Posterior vena cava (tissue), 2 donors: ENCODE data around the gene BCAS3. TPM values are rescaled to one million over a fixed set of nuclear protein-coding genes. Genes with fewer than 3 reads are reported as not detected.
"Not testable (repeated sequence)": the region's sequence is repeated elsewhere in the genome, so short reads cannot be mapped to it uniquely, and the experiment has no call there.

Experiments used
- DNase-seq: peaks from one replicate; pipeline ENCODE4 v3.0.0-alpha.2; 2020; ENCODE audit warnings: low spot score
- intact Hi-C, 2 donors: fragments of 100-400 bp; cut with DNase I; formaldehyde crosslinking; loops; one replicate each; pipeline versions ENCODE4 v1.14.1 to v1.14.2; 2022 to 2023
- total RNA-seq, 2 donors: library from RNA; stranded (reverse); fragmentation: NEBNext Ultra II Directional; extraction: Animal tissue kit (Norgen Biotek cat#: 25700); gene quantifications; one replicate each; pipeline ENCODE4 v1.2.1, GENCODE V29; 2021
- donor health status: DM: yes; HTN: yes; CAD: no.
- donor health status: DM: yes; HTN: yes; CAD: no.

Gene BCAS3
- total RNA-seq, 2 donors from 2014 or later: 22.5 to 23.6 TPM

DNA sequence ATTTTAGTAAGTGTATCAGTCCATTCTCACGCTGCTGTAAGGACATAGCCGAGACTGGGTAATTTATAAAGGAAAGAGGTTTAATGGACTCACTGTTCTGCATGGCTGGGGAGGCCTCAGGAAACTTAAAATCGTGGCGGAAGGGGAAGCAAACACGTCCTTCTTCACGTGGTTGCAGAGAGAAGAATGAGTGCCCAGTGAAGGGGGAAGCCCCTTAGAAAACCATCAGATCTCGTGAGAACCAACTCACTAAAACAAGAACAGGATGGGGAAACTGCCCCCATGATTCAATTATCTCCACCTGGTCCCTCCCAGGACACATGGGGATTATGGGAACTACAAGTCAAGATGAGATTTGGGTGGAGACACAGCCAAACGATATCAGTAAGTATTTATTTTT, 567.3 kb downstream of the BCAS3 start:
- intact Hi-C loops: not testable (repeated sequence)

DNA sequence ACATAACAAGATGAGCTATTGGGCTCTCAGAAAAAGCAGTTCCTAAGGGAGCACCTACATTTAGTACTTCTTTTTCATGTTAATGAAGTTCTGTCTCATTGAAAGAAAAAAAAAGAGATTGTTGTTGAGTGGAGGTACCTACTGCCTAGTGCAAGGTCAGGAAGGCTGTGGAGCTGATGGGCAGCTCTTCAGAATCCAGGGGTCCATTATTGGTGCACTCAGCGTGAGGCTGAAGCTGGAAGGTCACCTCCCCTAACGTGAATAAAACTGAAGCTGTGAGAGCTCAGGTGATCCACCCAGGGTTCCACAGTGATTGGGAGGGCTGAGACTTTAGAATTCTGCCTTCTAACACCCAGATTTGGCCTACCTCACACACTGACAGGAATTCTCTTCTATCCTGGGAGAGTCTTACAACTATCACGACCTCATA, 568.1 kb downstream of the BCAS3 start:
- intact Hi-C loops: no loop called here
- DNase-seq: no peak

More for the DNA sequence above, 567.3 kb downstream of the BCAS3 start:
- DNase-seq: not testable (repeated sequence)

DNA sequence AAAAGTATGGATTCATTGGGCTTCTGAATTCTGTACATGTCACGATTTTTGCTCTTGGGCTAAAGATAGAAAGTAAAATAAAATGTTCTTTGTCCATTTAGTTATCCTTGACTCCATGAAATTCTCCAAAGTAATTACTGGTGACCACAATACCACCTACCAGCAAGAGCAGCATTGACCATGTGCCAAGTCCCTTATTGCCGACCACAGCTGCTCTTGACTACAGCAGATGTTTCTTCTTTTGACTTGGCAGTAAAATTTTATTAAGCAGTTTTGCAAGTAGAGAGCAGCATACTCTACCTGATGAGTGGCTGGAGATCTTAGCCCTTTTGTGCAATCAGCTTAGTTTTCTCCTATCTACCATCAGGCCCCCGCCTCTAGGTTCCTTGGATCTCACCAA, 569.8 kb downstream of the BCAS3 start:
- DNase-seq: no peak
- intact Hi-C loops: no loop called here

DNA sequence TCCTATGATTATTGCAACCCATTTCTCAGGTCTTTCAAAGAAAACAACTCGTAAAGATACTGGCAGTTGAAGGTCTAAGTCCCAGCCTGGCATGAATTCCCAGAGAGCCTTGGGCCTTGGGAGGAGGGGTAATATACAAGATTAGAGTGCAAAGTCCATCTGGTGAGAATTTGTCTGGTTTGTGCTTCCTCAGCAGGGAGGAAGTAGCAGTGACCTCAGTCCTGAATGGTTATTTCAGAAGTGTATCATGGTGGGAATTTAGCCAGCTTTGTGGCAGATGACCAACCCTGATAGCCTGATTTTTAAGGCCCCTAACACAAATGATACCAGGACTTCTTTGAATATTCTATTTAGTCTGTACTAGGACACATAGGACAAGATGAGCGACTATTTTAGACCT, 570.7 kb downstream of the BCAS3 start:
- intact Hi-C loops: no loop called here

DNA sequence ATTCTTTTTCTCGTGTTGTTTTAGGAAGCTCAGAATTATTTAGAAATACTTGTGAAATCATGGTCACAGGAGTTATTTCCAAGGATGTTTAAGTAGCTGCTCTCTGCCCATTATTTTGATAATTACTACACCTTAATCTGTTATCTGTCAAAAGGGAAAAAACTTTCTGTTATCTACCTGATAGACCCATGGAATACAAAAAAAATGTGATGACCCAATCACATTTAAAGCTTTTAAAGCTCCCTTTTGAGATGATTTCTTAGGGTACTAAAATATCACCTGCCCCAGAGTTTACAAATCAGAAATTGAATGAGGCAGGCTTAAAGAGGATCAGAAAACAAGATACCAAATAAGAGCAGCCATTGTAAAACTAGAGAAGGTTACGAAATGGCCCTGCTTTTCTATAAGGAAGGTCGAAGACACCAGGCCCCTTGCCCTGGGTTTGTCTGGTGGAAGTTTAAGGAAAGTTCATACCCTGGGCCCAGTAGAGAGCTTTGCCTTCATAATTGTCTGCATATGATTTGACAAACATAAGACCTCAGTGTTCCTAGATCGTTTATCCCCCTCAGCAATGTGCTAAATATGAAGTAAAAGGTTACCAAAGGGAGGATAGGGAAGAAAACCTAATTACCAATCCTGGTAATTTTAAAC, 572.1 kb downstream of the BCAS3 start:
- intact Hi-C loops: no loop called here
- DNase-seq: no peak

More for the DNA sequence above, 570.7 kb downstream of the BCAS3 start:
- DNase-seq: no peak

DNA sequence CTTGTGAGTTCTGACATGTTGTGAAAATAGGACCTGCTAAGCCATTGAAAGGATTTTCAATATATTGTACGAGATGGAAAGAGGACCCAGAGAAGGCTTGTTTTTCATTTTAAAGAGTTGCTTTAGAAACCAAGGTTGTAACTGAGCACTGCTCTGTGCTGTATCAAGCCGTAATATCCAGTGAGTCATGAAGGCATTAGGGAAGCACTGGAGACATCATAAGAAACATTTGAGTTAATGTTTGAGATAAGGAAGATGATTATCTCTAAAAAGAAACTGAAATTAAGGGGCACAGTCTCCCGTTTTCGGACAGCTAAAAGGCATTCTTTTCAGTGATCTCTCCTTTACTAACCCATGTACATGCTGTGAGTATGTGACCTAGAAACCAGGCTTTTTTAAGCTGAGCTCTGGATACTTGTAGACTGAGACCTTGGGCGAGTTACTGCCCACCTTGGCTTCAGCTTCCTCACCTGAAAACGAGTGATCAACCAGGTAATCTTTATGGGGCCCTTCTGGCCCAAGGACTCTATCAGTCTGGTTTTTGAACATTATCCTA, 572.8 kb downstream of the BCAS3 start:
- DNase-seq: no peak
- intact Hi-C loops: no loop called here

DNA sequence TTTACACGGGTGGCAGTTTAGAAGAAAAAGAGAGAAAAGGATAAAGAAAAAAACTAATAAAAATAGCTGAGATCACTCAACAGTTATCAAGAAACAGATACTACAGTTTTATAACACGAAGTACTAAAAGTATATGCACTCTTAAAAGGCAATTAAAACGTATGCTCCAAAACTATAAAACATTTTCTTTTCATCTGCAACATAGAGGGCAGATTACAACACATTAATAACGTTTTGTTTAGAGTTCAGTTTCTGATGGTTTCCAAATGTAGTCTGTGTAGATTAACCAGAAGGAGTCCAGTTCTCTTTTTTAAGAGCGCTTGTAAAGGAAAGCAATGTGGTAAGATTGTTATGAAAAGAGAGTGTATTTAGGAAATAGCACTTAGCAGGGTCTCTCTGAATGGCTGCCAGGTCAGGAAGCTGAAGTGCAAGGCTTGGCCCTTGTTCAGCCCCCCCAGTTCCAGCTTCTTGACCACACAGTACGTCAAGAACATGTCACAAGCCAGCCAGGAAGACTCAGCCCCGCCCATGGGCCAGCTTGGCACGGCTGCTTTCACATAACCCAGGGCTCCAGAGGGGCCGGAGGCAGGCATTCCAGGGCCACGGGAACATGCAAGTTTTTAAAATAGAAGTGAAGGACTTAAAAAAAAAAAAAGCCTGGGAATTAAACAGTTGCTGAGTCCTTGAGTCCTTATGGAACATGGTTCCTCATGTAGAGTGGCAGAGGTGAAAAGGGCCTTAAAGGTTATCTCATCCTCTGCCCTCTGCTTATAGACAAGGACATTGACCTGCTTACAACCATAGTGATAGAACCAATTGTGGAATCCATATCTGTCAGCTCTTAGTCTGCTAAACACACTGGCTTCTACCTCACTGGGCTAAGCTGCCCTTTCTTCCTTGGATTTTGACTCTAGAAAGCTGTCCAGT, 574.6 kb downstream of the BCAS3 start:
- intact Hi-C loops: no loop called here

DNA sequence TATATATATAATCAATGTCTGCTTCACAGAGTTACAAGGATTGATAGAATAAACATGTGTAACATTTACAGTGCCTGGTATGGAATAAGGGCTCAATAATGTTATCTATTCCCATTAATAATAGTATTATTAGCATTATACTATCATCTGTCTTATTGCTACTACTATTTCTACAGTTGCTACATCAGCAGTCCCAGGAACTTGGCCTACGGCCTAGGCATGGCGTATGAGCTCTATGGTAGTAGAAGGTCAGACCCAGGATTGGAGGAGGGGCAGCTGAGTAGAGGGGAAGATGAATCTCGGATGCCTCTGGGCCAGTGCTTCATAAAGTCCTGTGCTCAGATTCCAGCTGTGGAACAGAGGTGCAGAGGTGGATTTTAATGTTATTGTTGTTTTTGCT, 575.7 kb downstream of the BCAS3 start:
- intact Hi-C loops: no loop called here
- DNase-seq: no peak

More for the DNA sequence above, 574.6 kb downstream of the BCAS3 start:
- peak; percentile 97 for DNase-seq

DNA sequence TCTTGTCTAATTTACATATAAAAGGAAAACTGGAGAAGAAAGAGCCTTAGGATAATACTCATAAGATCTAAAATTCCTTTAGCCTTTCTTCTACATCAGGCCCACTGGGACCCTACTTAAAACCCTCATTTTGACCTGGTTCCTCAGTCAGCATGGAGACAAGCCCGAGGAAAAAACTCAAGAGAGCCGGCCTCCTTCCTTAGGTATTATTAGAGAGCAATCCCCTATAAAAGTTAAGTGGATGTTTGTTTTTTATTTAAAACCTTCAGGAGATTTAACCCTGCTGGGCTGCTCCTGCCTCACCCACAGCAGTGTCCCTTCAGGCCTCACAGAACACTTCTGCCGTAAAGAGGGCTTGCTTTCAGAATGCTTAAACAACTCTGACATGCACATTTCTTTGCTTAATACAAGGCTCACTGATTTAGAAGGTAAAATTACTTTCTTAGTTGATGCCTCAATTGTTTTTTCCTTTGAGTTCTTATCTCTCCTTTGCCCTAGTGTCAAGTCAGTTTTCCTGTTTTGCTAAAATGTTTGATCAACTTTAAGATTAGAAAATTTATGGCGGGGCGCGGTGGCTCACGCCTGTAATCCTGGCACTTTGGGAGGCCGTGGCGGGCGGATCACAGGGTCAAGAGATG, 576.4 kb downstream of the BCAS3 start:
- intact Hi-C loops: no loop called here
- no peak for DNase-seq

DNA sequence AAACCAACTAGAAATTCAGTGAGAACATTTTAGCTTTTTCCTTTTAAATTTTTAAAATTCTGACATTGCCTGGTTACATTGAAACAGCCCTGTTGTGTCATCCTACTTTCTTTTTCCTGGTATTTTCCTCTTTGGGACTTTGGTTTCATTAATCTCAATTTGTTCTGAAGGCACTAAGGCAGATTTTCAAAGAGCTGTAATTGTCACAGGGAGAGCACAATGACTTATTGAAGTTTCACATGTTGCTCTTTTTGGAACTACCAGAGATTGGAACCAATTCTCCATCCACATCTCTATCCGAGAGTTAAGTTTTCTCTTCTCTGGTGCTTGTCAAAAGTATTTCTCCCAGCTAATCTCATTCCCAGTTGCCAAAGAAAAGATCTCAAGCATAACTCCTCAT, 577.3 kb downstream of the BCAS3 start:
- intact Hi-C loops: no loop called here
- no peak for DNase-seq

DNA sequence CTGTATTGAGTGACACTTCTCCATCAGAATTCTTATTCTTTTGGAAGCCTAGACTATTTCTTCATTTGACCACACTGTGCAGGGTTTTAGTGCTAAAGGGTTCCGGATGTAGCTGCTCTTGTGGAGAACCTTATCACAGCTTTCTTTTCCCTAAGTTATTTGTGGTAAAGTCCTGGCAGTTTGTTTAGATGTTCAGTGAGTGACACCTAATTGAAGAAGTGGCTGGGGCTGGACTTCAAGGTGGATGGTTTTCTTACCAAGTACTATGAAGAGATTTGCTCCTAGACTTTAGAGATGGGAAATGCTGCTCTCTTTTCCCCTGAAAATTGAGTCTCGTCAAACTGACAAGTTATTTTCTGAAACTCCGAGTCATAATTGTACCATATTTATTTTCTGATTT, 578.0 kb downstream of the BCAS3 start:
- no peak for DNase-seq
- intact Hi-C loops: no loop called here

DNA sequence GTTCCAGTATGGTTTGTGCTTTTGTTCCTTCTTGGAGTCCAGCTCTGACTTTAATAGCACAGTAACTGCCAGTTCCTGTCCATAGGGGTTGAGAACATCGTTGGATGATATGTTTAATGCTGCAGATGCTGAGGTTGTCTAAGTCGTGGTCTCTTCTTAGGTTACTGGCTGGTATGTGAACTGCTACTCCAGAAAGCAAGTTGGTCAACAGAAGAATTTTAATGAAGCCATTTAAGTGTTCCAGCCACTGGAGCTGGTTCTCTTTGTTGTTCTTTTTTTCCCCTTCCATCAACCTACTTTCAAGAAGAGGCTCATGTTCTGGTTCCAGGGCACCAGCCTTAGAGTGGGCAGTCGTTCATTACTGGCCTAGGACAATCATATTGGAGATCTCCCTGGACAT, 581.7 kb downstream of the BCAS3 start:
- intact Hi-C loops: no loop called here
- DNase-seq: no peak

DNA sequence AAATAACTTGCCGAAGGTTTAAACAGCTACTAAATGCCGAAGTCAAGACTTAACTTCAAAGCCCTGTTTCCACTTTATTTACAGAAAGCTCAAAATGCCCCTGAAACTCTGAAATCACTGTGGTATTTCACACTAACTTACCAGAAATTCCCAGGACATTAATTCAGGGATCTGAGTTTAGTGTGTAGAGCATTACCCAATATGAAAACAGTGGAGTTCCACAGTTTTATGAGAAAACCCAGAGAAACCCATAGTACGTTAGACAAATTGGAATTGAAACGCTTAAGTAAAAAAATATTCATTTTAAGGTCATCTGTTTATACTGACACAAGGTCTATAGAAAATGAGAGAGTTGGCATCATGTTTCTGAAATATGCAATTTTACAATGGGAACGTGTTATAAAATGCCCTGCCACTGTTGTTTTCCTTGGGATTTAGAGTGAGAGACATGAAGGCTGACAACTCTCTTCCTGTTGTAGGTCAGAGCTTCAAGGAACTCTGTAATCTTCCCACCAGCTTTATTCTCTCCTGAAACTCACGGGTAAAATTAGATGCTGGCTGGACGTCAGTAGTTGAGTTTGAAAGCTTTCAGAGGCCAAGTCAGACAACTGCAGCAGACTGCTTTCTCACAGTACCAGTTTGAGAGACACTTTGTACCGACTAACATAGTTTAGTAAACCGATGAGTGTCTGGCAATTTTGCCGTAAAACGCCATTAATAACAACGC, 582.6 kb downstream of the BCAS3 start:
- DNase-seq: no peak
- intact Hi-C loops: no loop called here

DNA sequence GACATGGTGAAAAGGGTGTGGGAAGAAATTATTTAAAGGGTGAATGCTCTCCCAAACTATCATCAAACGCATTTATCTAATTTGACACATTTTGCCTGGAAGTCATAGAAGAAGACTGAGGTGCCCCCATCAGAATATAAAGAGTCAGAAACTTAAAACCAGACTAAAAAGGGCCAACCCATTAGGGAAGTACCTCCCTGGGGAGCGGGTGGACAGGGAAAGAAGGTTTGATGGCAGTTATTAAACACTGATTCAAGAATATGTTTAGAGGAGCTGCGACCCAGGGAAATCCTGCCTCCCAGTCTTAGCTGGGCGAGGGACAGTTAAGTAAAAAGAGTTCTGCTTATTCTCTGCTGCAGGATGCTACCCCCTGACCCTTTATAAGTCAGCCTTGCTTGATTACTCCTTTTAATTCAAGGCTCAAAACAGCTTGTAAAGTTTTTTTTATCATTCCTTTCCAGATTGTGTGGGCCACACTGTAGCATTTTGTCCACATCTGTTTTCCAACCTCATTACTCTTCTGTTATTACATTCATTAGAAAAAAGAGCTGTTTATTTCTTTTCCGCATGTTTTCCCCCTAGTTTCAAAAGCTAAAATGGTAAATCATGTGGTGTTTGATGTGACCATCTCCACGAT, 583.5 kb downstream of the BCAS3 start:
- DNase-seq: no peak
- intact Hi-C loops: no loop called here

DNA sequence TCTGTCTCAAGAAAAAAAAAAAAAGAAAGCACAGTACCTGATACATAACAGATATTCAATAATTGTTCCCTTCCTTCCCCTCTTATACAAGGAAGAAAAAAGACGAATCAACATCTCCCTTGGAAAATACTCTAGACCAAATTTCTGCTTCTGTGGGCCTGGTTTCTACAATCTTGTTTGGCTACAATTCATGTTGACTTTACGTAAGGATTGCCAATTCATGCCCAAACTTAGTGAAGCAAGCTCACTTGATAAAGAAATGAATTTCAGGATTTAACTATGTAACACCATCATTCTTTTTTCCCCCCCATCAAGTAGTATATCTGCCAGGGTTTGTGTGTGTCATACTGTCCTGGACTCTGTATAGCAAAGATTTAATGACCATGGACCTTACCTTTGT, 587.7 kb downstream of the BCAS3 start:
- DNase-seq: no peak
- intact Hi-C loops: no loop called here

DNA sequence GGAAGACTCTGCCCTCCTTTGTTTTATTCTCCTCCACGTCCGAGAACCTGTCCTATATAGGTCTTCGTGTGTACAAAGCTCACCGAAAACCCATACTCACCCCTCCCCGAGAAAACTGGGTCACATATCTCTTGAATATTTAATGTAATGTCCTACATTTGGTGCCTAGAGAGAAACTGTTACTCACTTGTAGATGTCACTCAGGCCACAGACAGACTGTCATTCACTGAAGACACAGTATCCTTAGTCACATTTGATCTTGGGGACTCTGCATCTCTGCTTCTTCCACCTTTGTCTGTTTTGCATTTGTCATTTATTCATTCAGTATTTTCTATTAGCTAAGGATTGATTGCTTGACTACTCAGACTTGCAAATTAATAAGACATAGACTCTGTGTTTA, 590.2 kb downstream of the BCAS3 start:
- no peak for DNase-seq
- intact Hi-C loops: no loop called here

DNA sequence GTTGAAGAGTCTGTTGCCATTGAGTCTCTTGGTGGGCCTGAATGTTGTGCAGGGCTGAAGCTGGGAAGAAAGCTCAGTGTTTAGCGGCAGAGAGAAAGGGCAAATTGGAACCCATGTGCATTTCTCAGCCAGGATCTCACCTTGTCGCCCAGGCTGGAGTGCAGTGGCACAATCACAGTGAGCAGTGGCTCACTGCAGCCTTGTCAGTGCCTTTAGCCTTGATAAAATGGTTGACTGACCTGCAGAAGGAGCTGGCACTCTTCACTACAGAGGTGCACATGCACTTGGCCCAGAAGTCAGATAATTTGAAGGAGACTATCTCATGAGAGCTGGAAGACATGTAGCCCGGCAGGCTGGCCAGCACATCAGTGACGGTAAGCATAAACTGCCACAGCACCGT, 597.7 kb downstream of the BCAS3 start:
- intact Hi-C loops: no loop called here
- DNase-seq: no peak

DNA sequence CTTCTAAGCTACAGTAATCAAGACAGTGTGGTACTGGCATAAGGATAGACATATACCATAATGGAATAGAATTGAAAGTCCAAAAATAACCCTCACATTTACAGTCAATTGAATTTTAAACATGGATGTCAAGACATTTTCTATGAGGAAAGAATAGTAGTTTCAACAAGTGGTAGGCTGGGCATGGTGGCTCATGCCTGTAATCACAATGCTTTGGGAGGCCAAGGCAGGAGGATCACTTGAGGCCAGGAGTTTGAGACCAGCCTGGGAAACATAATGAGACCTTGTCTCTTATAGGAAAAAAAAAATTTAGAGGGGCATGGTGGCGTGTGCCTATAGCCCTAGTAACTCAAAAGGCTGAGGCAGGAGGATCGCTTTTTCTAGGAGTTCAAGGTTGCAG, 599.2 kb downstream of the BCAS3 start:
- intact Hi-C loops: no loop called here
- DNase-seq: no peak
